Osteoblast (primary cell): Measurements from ENCODE around the gene CALHM1. TPM values are rescaled to one million over a fixed set of nuclear protein-coding genes. Genes with fewer than 3 reads are reported as not detected.
"Not testable (repeated sequence)": the region's sequence is repeated elsewhere in the genome, so short reads cannot be mapped to it uniquely, and the experiment has no call there.

Source experiments
- DNase-seq: peaks from one replicate; pipeline ENCODE4 v3.0.0; 2011; ENCODE audit warnings: low spot score, mixed read lengths; ENCODE audit not compliant: insufficient read length; ENCODE audit errors: missing footprints
- H2AFZ ChIP-seq: 2 replicates; pipeline ENCODE4 v1.6.0; 2011; ENCODE audit warnings: mild to moderate bottlenecking, low read length
- H3K27ac ChIP-seq: 2 replicates; pipeline ENCODE4 v1.5.1; 2011; ENCODE audit warnings: mild to moderate bottlenecking, low read depth, low read length, moderate library complexity
- H3K27me3 ChIP-seq: 2 replicates; pipeline ENCODE4 v1.6.0; 2012; ENCODE audit warnings: mild to moderate bottlenecking, control low read depth, inconsistent platforms, low read length, moderate library complexity; ENCODE audit not compliant: insufficient read depth
- H3K36me3 ChIP-seq: 2 replicates; pipeline ENCODE4 v1.5.1; 2011; ENCODE audit warnings: mild to moderate bottlenecking, low read length, control low read depth, moderate library complexity; ENCODE audit not compliant: insufficient read depth
- H3K4me1 ChIP-seq: 2 replicates; pipeline ENCODE4 v1.5.1; 2011; ENCODE audit warnings: mild to moderate bottlenecking, low read length, control low read depth, moderate library complexity; ENCODE audit not compliant: insufficient read depth
- H3K4me2 ChIP-seq: 2 replicates; pipeline ENCODE4 v1.6.0; 2011; ENCODE audit warnings: mild to moderate bottlenecking, low read length; ENCODE audit not compliant: insufficient read depth
- H3K4me3 ChIP-seq: fragments of 200-600 bp; sonication (generic); 3 replicates; pipeline ENCODE4 v1.5.1; 2012; ENCODE audit warnings: mild to moderate bottlenecking, low read length, inconsistent platforms; ENCODE audit not compliant: insufficient read depth
- H3K79me2 ChIP-seq: 2 replicates; pipeline ENCODE4 v1.6.0; 2012; ENCODE audit warnings: mild to moderate bottlenecking, low read length, control low read depth, inconsistent platforms; ENCODE audit not compliant: insufficient read depth
- H3K9me3 ChIP-seq: 2 replicates; pipeline ENCODE4 v1.5.1; 2011; ENCODE audit warnings: low read depth, low read length, control low read depth
- H4K20me1 ChIP-seq: 2 replicates; pipeline ENCODE4 v1.6.0; 2012; ENCODE audit warnings: mild to moderate bottlenecking, low read length, control low read depth; ENCODE audit not compliant: insufficient read depth
- CTCF ChIP-seq: IDR thresholded peaks from 2 replicates; pipeline ENCODE4 v1.5.1; 2011; ENCODE audit warnings: mild to moderate bottlenecking, low read depth, low read length, moderate library complexity; ENCODE audit errors: extremely low read depth
- total RNA-seq: library from RNA; depleted of rRNA; stranded (reverse); fragments of >200 nt; gene quantifications from 2 replicates; pipeline ENCODE4 v1.2.3, GENCODE V29; 2012

The CALHM1 gene
- total RNA-seq, 1 donor: not detected

DNA sequence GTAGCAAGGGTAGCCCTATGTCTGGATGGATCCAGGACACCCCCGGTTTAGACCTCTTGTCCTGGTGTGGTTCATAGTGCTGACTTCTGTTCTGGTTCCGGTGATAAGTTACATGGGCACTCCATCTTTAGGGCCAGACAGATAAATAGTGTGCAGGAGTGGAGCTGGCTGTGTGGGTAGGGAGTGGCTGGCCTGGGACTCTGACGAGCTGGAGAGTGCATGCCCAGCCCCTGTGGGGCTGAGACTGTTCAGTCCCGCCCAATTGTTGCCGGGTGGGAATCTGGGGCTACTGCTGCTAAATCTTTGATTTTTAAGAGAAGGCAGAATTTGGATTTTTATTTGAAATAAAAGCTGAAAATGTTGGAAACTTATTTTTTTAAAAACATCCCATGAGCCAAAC is 35.0 kb downstream of the CALHM1 start:
- Histone ChIP-seq H3K27me3 (no peaks in the 10 kb centered on the region), H3K27ac (no peak overlapping the region), H3K4me2 (no peak overlapping the region), H4K20me1 (no peaks in the 10 kb centered on the region), H3K9me3 (no peaks in the 10 kb centered on the region), H3K36me3 (peaks cover 84% of the 10 kb centered on the region), H3K79me2 (no peaks in the 10 kb centered on the region), H3K4me3 (no peak overlapping the region), H3K4me1 (no peaks in the 10 kb centered on the region), H2AFZ (no peak overlapping the region)
- no peak for TF ChIP-seq CTCF
- no peak for DNase-seq

GRCh38 chr10:103419101-103419500 is 39.6 kb downstream of the CALHM1 start:
- no peak overlapping the region for H3K4me3 ChIP-seq
- peaks cover 90% of the 10 kb centered on the region for H3K36me3 ChIP-seq
- no peaks in the 10 kb centered on the region for H3K79me2 ChIP-seq
- no peak for DNase-seq
- no peaks in the 10 kb centered on the region for H3K9me3 ChIP-seq
- peaks cover 3% of the 10 kb centered on the region for H4K20me1 ChIP-seq
- TF ChIP-seq CTCF: no peak
- H3K27ac ChIP-seq: no peak overlapping the region
- H3K27me3 ChIP-seq: no peaks in the 10 kb centered on the region
- no peak overlapping the region for H2AFZ ChIP-seq
- H3K4me1 ChIP-seq: no peaks in the 10 kb centered on the region
- H3K4me2 ChIP-seq: no peak overlapping the region

DNA sequence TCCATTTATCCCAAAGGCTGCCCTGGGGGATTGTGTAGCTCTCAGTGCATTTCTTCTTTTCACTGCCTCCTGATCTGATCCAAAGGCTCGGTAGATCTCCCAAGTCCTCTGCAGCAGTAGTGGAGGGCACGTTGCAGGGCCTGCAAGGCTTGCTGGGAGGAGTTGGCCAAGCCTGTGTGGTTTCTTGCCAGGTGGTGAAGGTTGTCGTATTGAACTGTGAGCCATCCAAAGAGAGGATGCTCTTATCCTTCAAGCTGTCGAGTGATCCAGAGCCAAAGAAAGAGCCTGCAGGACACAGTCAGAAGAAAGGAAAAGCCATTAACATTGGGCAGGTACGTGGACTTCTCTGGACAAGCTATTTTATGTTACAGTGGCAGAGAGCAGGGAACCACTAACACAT is 41.1 kb downstream of the CALHM1 start:
- Histone ChIP-seq H3K4me3 (no peak overlapping the region), H3K36me3 (peaks cover 90% of the 10 kb centered on the region), H2AFZ (no peak overlapping the region), H4K20me1 (peaks cover 3% of the 10 kb centered on the region), H3K9me3 (no peaks in the 10 kb centered on the region), H3K4me1 (no peaks in the 10 kb centered on the region), H3K79me2 (no peaks in the 10 kb centered on the region), H3K27ac (no peak overlapping the region), H3K27me3 (no peaks in the 10 kb centered on the region), H3K4me2 (no peak overlapping the region)
- DNase-seq: no peak
- no peak for TF ChIP-seq CTCF

DNA sequence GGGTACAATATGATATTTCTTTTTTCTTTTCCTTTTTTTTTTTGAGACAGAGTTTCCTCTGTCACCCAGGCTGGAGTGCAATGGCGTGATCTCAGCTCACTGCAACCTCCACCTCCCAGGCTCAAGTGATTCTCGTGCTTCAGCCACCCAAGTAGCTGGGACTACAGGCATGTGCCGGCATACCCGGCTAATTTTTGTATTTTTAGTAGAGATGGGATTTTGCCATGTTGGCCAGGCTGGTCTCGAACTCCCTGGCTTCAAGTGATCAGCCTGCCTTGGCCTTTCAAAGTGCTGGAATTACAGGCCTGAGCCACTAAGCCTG is 41.6 kb downstream of the CALHM1 start:
- H4K20me1 ChIP-seq, H3K27me3 ChIP-seq, H2AFZ ChIP-seq, H3K4me3 ChIP-seq, H3K27ac ChIP-seq, H3K9me3 ChIP-seq, DNase-seq, H3K4me1 ChIP-seq, H3K79me2 ChIP-seq, H3K4me2 ChIP-seq: not testable (repeated sequence)
- H3K36me3 ChIP-seq: peaks cover 87% of the 10 kb centered on the region
